Lung (tissue), 12 donors: ENCODE results near the gene FGF1. TPM values are rescaled to one million over a fixed set of nuclear protein-coding genes. Genes with fewer than 3 reads are reported as not detected.

Experiments
- ATAC-seq: fragments of 200-7000 bp; cut with Tn5 transposase; one replicate; pipeline ENCODE4 v1.9.1; 2020; ENCODE audit warnings: moderate number of reproducible peaks; ENCODE audit not compliant: insufficient read depth, low FRiP score
- DNase-seq, 3 donors: peaks; one replicate each; pipeline ENCODE4 v3.0.0-alpha.2; 2013 to 2017
- H3K27ac ChIP-seq, 2 donors: one replicate each; pipeline ENCODE4 v1.5.1; 2013; ENCODE audit warnings: mild to moderate bottlenecking in 2 of 2, moderate library complexity in 2 of 2, control low read depth in 1 of 2, inconsistent platforms in 1 of 2, low read depth in 1 of 2, low read length in 1 of 2
- H3K27me3 ChIP-seq, 3 donors: one replicate each; pipeline ENCODE4 v1.5.1; 2013; ENCODE audit warnings: low read length in 2 of 3; ENCODE audit not compliant: control insufficient read depth in 3 of 3, insufficient read depth in 3 of 3
- H3K36me3 ChIP-seq, 4 donors: one replicate each; pipeline ENCODE4 v1.5.1; 2013; ENCODE audit warnings: low read length in 4 of 4, mild to moderate bottlenecking in 1 of 4, moderate library complexity in 1 of 4; ENCODE audit not compliant: control insufficient read depth in 4 of 4, insufficient read depth in 4 of 4
- H3K4me1 ChIP-seq, 5 donors: one replicate each; pipeline ENCODE4 v1.5.1; 2013; ENCODE audit warnings: low read length in 5 of 5, mild to moderate bottlenecking in 2 of 5, moderate library complexity in 1 of 5; ENCODE audit not compliant: control insufficient read depth in 5 of 5, insufficient read depth in 5 of 5
- H3K4me3 ChIP-seq: one replicate; pipeline ENCODE4 v1.5.1; 2013; ENCODE audit warnings: mild to moderate bottlenecking, control low read depth, moderate library complexity
- H3K9ac ChIP-seq, 2 donors: one replicate each; pipeline ENCODE4 v1.5.1; 2013; ENCODE audit warnings: low read length in 2 of 2, control low read depth in 1 of 2; ENCODE audit not compliant: insufficient read depth in 1 of 2
- H3K9me3 ChIP-seq, 4 donors: one replicate each; pipeline ENCODE4 v1.5.1; 2013; ENCODE audit warnings: low read length in 3 of 4, mild to moderate bottlenecking in 1 of 4, moderate library complexity in 1 of 4; ENCODE audit not compliant: control insufficient read depth in 4 of 4, insufficient read depth in 3 of 4
- WGBS, 2 donors: extraction: QIAGEN DNeasy Blood & Tissue Kit; methylation state at CpG; one replicate each; pipeline ENCODE4 v1.1.7; 2013; 5-methylcytosine and 5-hydroxymethylcytosine counted together
- polyA plus RNA-seq, 2 donors: library from polyadenylated mRNA; stranded (reverse); fragments of 200-250 nt; gene quantifications; one replicate each; pipeline ENCODE4 v1.2.1, GENCODE V29; 2013
- total RNA-seq, 2 donors: library from RNA; depleted of rRNA in 1 of 2; stranded (reverse); fragments of >200 nt in 1 of 2; gene quantifications; one replicate each; pipeline ENCODE4 v1.2.1, GENCODE V29; 2014 to 2021
- TF ChIP-seq, protein P1 (sequence below): IDR thresholded peaks from 2 replicates; pipeline ENCODE4 v1.5.1; 2012; ENCODE audit warnings: mild to moderate bottlenecking; ENCODE audit errors: control extremely low read depth, extremely low read depth
- donor health status: control.
- donor health status: control.
- donor health status: Bipolar disorder and iron deficiency.
- donor health status: healthy.
- donor health status: DM: yes; HTN: yes; CAD: no.

The FGF1 gene
- total and polyA plus RNA-seq, 4 donors, result 0.47 to 1.4 (median 1.0) TPM

DNA sequence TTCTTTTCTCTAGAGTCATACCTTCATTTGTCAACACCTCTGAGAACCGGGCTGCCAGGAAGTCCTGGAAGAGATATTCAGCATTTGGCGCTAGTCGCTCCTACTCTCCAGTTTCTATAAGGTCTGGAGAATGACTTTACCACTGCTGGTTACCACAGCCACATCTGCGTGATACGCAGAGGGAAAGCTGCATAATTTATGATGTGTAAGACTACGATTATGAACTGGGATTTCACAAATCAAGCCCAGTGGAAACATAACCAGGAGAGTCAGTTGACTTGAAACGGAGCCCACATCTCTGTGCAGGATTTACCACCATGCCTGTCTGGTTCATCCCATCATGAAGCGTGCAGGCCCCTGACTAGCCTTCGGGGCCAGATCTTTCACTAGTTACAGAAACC is 72.6 kb downstream of the FGF1 start:
- WGBS, 2 donors, result 73 to 75% methylated on average over 9 of the region's 9 CpGs
- H3K4me3 ChIP-seq, result no peak overlapping the region
- DNase-seq, result no peak
- no peaks in the 10 kb centered on the region for H3K9me3 ChIP-seq
- H3K36me3 ChIP-seq, result no peaks in the 10 kb centered on the region
- no peak overlapping the region for H3K27ac ChIP-seq
- no peak overlapping the region for H3K9ac ChIP-seq
- no peak for ATAC-seq
- no peaks in the 10 kb centered on the region for H3K27me3 ChIP-seq
- TF ChIP-seq, protein P1, sequence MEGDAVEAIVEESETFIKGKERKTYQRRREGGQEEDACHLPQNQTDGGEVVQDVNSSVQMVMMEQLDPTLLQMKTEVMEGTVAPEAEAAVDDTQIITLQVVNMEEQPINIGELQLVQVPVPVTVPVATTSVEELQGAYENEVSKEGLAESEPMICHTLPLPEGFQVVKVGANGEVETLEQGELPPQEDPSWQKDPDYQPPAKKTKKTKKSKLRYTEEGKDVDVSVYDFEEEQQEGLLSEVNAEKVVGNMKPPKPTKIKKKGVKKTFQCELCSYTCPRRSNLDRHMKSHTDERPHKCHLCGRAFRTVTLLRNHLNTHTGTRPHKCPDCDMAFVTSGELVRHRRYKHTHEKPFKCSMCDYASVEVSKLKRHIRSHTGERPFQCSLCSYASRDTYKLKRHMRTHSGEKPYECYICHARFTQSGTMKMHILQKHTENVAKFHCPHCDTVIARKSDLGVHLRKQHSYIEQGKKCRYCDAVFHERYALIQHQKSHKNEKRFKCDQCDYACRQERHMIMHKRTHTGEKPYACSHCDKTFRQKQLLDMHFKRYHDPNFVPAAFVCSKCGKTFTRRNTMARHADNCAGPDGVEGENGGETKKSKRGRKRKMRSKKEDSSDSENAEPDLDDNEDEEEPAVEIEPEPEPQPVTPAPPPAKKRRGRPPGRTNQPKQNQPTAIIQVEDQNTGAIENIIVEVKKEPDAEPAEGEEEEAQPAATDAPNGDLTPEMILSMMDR, result no peak
- peaks cover 0 to 4% (median 2%) of the 10 kb centered on the region in 5 donors for H3K4me1 ChIP-seq

DNA sequence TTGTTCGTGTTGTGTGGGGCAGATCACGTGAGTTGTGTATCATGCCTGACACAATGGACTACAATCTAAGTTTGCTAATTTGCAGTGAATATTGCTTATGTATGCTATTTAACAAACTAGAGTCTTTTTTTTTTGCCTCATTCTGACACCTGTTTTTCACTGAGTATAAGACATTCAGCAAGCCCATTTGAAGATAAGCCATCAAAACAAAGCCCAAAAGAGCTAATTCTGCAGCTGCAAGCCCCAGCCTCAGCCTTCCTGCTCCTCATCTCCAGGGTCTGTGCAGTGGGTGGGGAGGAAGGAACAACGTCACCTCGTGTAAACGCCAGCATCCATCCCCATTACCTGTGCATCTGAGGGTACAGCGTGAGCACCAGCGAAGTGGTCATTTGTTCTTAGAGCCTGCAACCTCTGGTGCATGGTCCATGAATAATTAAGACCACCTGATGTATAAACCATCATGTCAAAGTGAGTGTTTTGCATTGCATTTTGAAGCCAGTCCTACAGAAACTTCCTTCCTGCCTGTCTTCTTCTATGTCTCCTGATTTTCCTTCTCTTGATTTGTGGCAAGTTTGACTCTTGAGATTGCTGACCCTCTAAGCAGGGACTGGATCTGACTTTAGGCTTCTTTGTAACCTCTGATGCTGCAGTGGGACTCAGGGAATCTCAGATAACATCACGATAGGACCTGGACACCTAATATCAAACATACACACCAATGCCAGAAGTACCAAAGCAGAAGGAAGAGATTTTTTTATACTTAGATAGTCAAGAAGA is 73.2 kb downstream of the FGF1 start:
- no peak for DNase-seq

DNA sequence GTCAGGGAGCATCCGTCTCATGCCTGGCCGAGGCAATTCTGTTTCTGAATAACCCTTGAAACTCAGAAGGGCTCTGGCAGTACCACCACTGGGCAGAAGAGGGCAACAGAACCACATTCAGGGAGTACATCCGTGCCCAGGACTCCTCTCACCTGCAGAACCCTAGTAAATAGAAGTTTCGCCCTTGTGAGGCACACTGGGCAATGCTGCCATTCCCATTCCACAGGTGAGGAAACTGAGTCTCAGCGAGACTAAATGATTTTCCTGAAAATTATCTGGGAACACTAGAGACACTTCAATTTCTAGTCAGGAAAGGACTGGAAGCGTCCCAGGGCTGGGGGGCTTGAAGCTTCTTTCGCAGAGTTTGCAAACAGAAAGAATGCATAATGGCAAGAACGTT is 74.7 kb downstream of the FGF1 start:
- 38 to 47% methylated on average over 8 of the region's 8 CpGs for WGBS, 2 donors
- Histone ChIP-seq H3K4me3 (no peak overlapping the region), H3K36me3 (no peaks in the 10 kb centered on the region), H3K9ac (no peak overlapping the region), H3K4me1 (peaks cover 0 to 5% (median 2%) of the 10 kb centered on the region in 5 donors), H3K27ac (no peak overlapping the region), H3K9me3 (no peaks in the 10 kb centered on the region), H3K27me3 (no peaks in the 10 kb centered on the region)
- TF ChIP-seq, protein P1, result peak; percentile 74
- DNase-seq (peak; percentile 62 to 73 (median 64)), ATAC-seq (peak; percentile 82)

More for the DNA sequence above, 73.2 kb downstream of the FGF1 start:
- H3K4me3 ChIP-seq, result no peak overlapping the region
- no peaks in the 10 kb centered on the region for H3K36me3 ChIP-seq
- H3K9ac ChIP-seq, result no peak overlapping the region
- no peak overlapping the region for H3K27ac ChIP-seq
- H3K9me3 ChIP-seq, result no peaks in the 10 kb centered on the region
- 66 to 76% methylated on average over 8 of the region's 8 CpGs for WGBS, 2 donors
- no peaks in the 10 kb centered on the region for H3K27me3 ChIP-seq
- TF ChIP-seq, protein P1, result no peak
- H3K4me1 ChIP-seq, result peaks cover 0 to 4% (median 2%) of the 10 kb centered on the region in 5 donors
- ATAC-seq, result no peak
